ENCODE measurements around the gene NAA10. TPM values are rescaled to one million over a fixed set of nuclear protein-coding genes. Genes with fewer than 3 reads are reported as not detected.
A peak's percentile ranks its signal among the peaks of the same experiment; 100 is the strongest.

The NAA10 gene
- total and polyA plus RNA-seq, 4 experiments from 2014 or later = 57.6 to 96.3 (median 91.9) TPM

DNA sequence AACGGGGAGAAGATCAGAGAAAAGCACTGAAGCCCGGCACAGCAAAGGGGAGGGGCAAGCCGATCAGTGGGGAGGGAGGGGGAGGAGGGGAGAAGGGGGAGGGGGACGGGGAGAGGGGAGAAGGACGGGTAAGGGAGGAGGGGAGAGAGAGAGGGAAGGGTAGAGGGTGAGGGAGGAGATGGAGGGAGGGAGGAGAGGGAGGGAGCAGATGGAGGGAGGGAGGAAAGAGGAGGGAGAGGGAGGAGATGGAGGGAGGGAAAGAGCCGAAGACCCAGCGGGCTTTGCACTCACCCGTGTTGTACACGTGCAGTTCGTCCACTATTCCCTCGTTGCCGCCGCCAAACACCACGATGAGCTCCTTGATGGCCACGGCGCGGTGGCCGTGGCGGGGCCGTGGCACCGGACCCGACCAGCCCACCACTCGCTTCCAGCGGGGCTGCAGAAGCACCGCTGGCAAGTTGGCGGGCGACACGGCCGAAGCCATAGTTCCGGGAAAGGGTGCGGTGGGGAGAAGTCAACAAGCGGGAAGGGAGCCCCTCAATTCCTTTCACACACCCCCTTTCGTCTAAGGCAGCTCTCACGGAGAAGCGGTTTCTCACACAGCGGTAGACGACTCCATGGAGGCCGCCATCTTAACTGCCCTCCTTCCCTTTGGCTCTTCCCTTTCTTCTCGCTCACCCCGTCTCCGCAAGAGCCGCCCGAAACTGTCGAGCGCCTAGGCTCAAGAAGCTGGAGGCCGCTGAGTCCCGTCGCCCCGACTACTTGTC, 35.7 kb upstream of the NAA10 start:
- H3K27me3 ChIP-seq (ENCODE audit: insufficient read depth, low read length) = no peaks in the 10 kb centered on the region
- Mint-ChIP-seq H3K27ac (peak overlapping the region; percentile 97 to 100 (median 100)), H3K27me3 (peaks cover 0 to 1% of the 10 kb centered on the region in 2 donors), H3K4me3 (peak overlapping the region; percentile 100), H3K4me1 (peaks cover 20 to 58% (median 43%) of the 10 kb centered on the region in 4 donors), H3K36me3 (peaks cover 4 to 18% of the 10 kb centered on the region in 2 donors), H3K9me3 (peaks cover 0 to 3% (median 0%) of the 10 kb centered on the region in 8 donors)
- H3K4me1 ChIP-seq (ENCODE audit: insufficient read depth, low read length) = peaks cover 52% of the 10 kb centered on the region
- peak in 3 of 5 donors; percentile 23 to 58 (median 47) for DNase-seq
- intact Hi-C loops (cut with micrococcal nuclease) = loop anchor here (1.0 to 10.0 kb wide), 4 partner anchors 42 to 404 kb away; partner anchors contain the start of genes ARHGAP4, EMD, FLNA and IDH3G
- POLR2A ChIA-PET (ENCODE audit: partially characterized antibody) = interaction anchor here (0.9 to 10.3 kb wide), 19 partner anchors 9 to 1012 kb away, joined by 3 to 176 read pairs (median 10); partner anchors contain the start of genes ARHGAP4, IDH3G, IRAK1 and NAA10
- CTCF ChIA-PET (ENCODE audit: partially characterized antibody) = interaction anchor here (1.0 to 6.1 kb wide), 6 partner anchors 19 to 403 kb away, joined by 3 to 31 read pairs (median 3); no protein-coding TSS in a partner anchor
- no peaks in the 10 kb centered on the region for H3K36me3 ChIP-seq (ENCODE audit: insufficient read depth, low read length)
- no peaks in the 10 kb centered on the region for H3K9me3 ChIP-seq (ENCODE audit: control insufficient read depth in 1 of 2, low read length in 2 of 2)
- H3K4me3 ChIP-seq (ENCODE audit: low read length in 2 of 2) = peak overlapping the region; percentile 36 to 90
- H3K27ac ChIP-seq (ENCODE audit: low read depth, low read length) = peak overlapping the region; percentile 99

DNA sequence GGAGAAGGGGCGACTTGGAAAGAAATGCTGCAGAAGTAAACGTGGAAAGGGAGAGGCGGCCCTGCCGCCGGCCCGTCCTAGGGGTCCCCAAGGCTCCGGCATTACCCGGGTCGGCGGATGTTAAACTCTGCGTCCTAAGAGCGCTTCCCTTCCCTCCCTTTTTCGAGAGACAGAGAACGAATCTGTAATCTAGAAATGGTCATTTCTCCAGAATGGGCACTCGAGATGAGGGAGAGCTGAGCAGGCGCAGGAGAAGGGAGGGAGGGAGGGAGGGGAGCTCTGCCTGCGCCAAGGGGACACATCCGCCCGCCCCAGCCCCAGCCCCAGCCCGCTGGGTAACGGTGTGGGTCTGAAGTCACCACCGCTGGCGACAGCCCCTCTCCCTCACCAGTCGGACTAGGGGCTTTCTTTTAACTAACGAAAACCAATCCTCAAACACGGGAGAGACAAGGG, 35.1 kb upstream of the NAA10 start:
- H3K4me3 Mint-ChIP-seq = peak overlapping the region; percentile 92 to 100 (median 100)
- peaks cover 21 to 63% (median 46%) of the 10 kb centered on the region in 4 donors for H3K4me1 Mint-ChIP-seq
- H3K9me3 Mint-ChIP-seq = peaks cover 0 to 3% (median 0%) of the 10 kb centered on the region in 8 donors
- DNase-seq = peak in 1 of 5 donors; percentile 50
- Histone ChIP-seq H3K36me3 (ENCODE audit: insufficient read depth, low read length) (no peaks in the 10 kb centered on the region), H3K27me3 (ENCODE audit: insufficient read depth, low read length) (no peaks in the 10 kb centered on the region), H3K9me3 (ENCODE audit: control insufficient read depth in 1 of 2, low read length in 2 of 2) (no peaks in the 10 kb centered on the region), H3K4me3 (ENCODE audit: low read length in 2 of 2) (peak overlapping the region; percentile 61 to 90), H3K27ac (ENCODE audit: low read depth, low read length) (peak overlapping the region; percentile 99), H3K4me1 (ENCODE audit: insufficient read depth, low read length) (peaks cover 57% of the 10 kb centered on the region)
- peaks cover 0 to 1% of the 10 kb centered on the region in 2 donors for H3K27me3 Mint-ChIP-seq
- intact Hi-C loops (cut with micrococcal nuclease) = loop anchor here (5.0 to 10.0 kb wide), 2 partner anchors 42 to 405 kb away; partner anchors contain the start of genes EMD and FLNA
- ChIA-PET CTCF (ENCODE audit: partially characterized antibody) (interaction anchor here (1.3 to 6.1 kb wide), 2 partner anchors 19 to 22 kb away, joined by 3 to 31 read pairs; no protein-coding TSS in a partner anchor), POLR2A (ENCODE audit: partially characterized antibody) (interaction anchor here (0.9 to 10.3 kb wide), 13 partner anchors 10 to 427 kb away, joined by 3 to 176 read pairs (median 11); partner anchors contain the start of genes ARHGAP4 and IRAK1)
- H3K27ac Mint-ChIP-seq = peak overlapping the region; percentile 84 to 97 (median 94)
- H3K36me3 Mint-ChIP-seq = peaks cover 4 to 18% of the 10 kb centered on the region in 2 donors

DNA sequence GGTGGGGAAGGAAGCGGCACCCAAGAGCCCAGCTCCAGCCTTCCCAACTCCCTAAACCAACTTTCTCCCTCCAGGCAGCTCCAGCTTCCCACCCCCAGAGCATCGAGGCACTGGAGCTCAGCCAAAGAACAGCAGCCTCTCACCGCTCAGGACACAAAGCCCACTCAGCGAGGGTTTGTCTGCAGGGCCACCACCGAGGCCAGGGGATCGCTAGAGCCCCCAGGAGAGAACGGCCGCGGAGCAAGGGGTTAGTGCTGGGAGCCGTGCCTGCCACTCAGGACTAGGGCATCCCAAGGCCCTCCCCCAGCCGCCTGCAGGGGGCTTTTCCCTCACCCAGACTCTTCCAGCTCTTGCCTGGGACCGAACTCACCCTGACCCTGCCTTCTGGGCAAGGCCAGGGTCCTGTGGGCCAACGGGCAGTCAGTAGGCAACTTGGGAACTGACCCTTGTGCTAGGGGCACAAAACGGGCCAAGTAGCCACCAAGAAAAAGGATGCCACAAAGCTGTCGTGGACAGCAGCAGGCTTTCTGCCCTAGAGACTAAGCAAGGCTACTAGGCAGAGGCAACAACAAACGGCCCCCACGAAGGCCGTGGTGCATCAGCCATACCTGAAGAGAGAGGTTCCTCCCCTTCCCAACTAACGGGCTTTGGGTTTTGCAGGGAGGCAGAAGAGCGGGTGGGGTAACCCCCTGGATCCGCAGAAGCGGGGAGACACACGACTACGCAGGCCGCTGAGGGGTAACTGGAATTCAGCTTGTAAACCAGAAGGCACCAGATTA, 34.5 kb upstream of the NAA10 start:
- Mint-ChIP-seq H3K27me3 (peaks cover 0 to 1% of the 10 kb centered on the region in 2 donors), H3K27ac (peak overlapping the region; percentile 87 to 99 (median 95)), H3K9me3 (no peaks in the 10 kb centered on the region), H3K4me3 (peak overlapping the region; percentile 92 to 100 (median 100)), H3K4me1 (peaks cover 16 to 58% (median 41%) of the 10 kb centered on the region in 4 donors), H3K36me3 (peaks cover 4 to 18% of the 10 kb centered on the region in 2 donors)
- CTCF ChIA-PET (ENCODE audit: partially characterized antibody) = interaction anchor here (0.8 to 6.1 kb wide), 7 partner anchors 11 to 49 kb away, joined by 3 to 31 read pairs (median 12); partner anchors contain the start of gene ARHGAP4
- Histone ChIP-seq H3K4me3 (ENCODE audit: low read length in 2 of 2) (peak overlapping the region; percentile 61 to 90), H3K27me3 (ENCODE audit: insufficient read depth, low read length) (no peaks in the 10 kb centered on the region), H3K4me1 (ENCODE audit: insufficient read depth, low read length) (peaks cover 56% of the 10 kb centered on the region), H3K27ac (ENCODE audit: low read depth, low read length) (peak overlapping the region; percentile 99), H3K9me3 (ENCODE audit: control insufficient read depth in 1 of 2, low read length in 2 of 2) (no peaks in the 10 kb centered on the region), H3K36me3 (ENCODE audit: insufficient read depth, low read length) (no peaks in the 10 kb centered on the region)
- POLR2A ChIA-PET (ENCODE audit: partially characterized antibody) = interaction anchor here (0.9 to 10.3 kb wide), 12 partner anchors 10 to 404 kb away, joined by 3 to 176 read pairs (median 4); partner anchors contain the start of genes ARHGAP4 and IRAK1
- intact Hi-C loops (cut with micrococcal nuclease) = no loop called here
- no peak for DNase-seq

- H3K4me3 ChIP-seq (ENCODE audit: low read length in 2 of 2) = peak overlapping the region; percentile 42 to 90
- H3K27me3 ChIP-seq (ENCODE audit: insufficient read depth, low read length) = no peaks in the 10 kb centered on the region
- H3K36me3 ChIP-seq (ENCODE audit: insufficient read depth, low read length) = peaks cover 5% of the 10 kb centered on the region
- POLR2A ChIA-PET (ENCODE audit: partially characterized antibody) = interaction anchor here (0.9 to 10.3 kb wide), 13 partner anchors 9 to 404 kb away, joined by 3 to 176 read pairs (median 4); partner anchors contain the start of genes ARHGAP4 and IRAK1
- H3K27ac Mint-ChIP-seq = peak overlapping the region; percentile 94 to 99 (median 96)
- H3K27ac ChIP-seq (ENCODE audit: low read depth, low read length) = peak overlapping the region; percentile 99
- intact Hi-C loops (cut with micrococcal nuclease) = no loop called here
- CTCF ChIA-PET (ENCODE audit: partially characterized antibody) = interaction anchor here (0.8 to 6.1 kb wide), 10 partner anchors 12 to 81 kb away, joined by 3 to 31 read pairs (median 4); partner anchors contain the start of gene ARHGAP4
- H3K4me1 Mint-ChIP-seq = peaks cover 13 to 52% (median 37%) of the 10 kb centered on the region in 4 donors
- H3K36me3 Mint-ChIP-seq = peaks cover 4 to 18% of the 10 kb centered on the region in 2 donors
- peak overlapping the region; percentile 92 to 100 (median 100) for H3K4me3 Mint-ChIP-seq
- no peaks in the 10 kb centered on the region for H3K9me3 ChIP-seq (ENCODE audit: control insufficient read depth in 1 of 2, low read length in 2 of 2)
- no peaks in the 10 kb centered on the region for H3K9me3 Mint-ChIP-seq
- H3K4me1 ChIP-seq (ENCODE audit: insufficient read depth, low read length) = peaks cover 50% of the 10 kb centered on the region
- peak in 4 of 5 donors; percentile 40 to 69 (median 44) for DNase-seq
- H3K27me3 Mint-ChIP-seq = peaks cover 0 to 1% of the 10 kb centered on the region in 2 donors
These were observed 33.9 kb upstream of the NAA10 start for GRCh38 chrX:153968754-153969124.

GRCh38 chrX:153968255-153968654, 33.4 kb upstream of the NAA10 start:
- Mint-ChIP-seq H3K36me3 (peaks cover 4 to 18% of the 10 kb centered on the region in 2 donors), H3K27ac (peak overlapping the region; percentile 94 to 99 (median 96)), H3K4me3 (peak overlapping the region; percentile 92 to 100 (median 100)), H3K27me3 (peaks cover 0 to 1% of the 10 kb centered on the region in 2 donors), H3K9me3 (no peaks in the 10 kb centered on the region), H3K4me1 (peaks cover 13 to 47% (median 32%) of the 10 kb centered on the region in 4 donors)
- POLR2A ChIA-PET (ENCODE audit: partially characterized antibody) = interaction anchor here (0.8 to 10.3 kb wide), 15 partner anchors 9 to 405 kb away, joined by 3 to 176 read pairs (median 4); partner anchors contain the start of genes ARHGAP4 and IRAK1
- H3K27ac ChIP-seq (ENCODE audit: low read depth, low read length) = peak overlapping the region; percentile 99
- peak in 1 of 5 donors; percentile 44 for DNase-seq
- peaks cover 45% of the 10 kb centered on the region for H3K4me1 ChIP-seq (ENCODE audit: insufficient read depth, low read length)
- H3K9me3 ChIP-seq (ENCODE audit: control insufficient read depth in 1 of 2, low read length in 2 of 2) = no peaks in the 10 kb centered on the region
- H3K27me3 ChIP-seq (ENCODE audit: insufficient read depth, low read length) = no peaks in the 10 kb centered on the region
- peak overlapping the region; percentile 42 to 90 for H3K4me3 ChIP-seq (ENCODE audit: low read length in 2 of 2)
- H3K36me3 ChIP-seq (ENCODE audit: insufficient read depth, low read length) = peaks cover 10% of the 10 kb centered on the region
- intact Hi-C loops (cut with micrococcal nuclease) = no loop called here
- CTCF ChIA-PET (ENCODE audit: partially characterized antibody) = interaction anchor here (1.0 to 6.1 kb wide), 10 partner anchors 12 to 82 kb away, joined by 3 to 31 read pairs (median 6); partner anchors contain the start of gene ARHGAP4

Data from CD4-positive, alpha-beta memory T cell (primary cell).